ENCODE data around the gene SCFD2. TPM values are rescaled to one million over a fixed set of nuclear protein-coding genes. Genes with fewer than 3 reads are reported as not detected.
A peak's percentile ranks its signal among the peaks of the same experiment; 100 is the strongest.

SCFD2 gene
- total RNA-seq, 1 donor from 2014 or later = 10.7 TPM

DNA sequence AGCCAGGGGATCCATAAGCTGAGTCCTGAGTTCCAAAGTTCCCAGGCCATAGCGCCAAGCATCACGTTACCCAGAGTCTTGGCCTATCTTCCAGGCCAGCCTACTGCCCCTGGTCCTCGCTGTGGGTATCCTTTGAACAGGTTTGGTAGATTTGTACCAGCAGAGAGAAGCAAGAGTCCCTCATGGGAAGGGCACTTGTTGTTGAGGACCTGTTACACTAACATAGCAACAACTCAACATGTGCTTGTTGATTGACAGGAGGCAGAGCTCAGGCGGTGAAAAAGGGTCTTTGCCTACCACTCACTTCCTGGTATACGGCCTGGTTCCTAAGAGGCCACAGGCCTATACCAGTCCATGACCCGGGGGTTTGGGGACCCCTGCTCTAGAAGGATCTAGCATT is 365.3 kb downstream of the SCFD2 start:
- Mint-ChIP-seq H3K9me3 (ENCODE audit: low read depth) (no peaks in the 10 kb centered on the region), H3K27ac (ENCODE audit: unreplicated experiment) (no peak overlapping the region), H3K4me1 (ENCODE audit: low read depth) (peaks cover 30% of the 10 kb centered on the region), H3K4me3 (ENCODE audit: unreplicated experiment) (no peak overlapping the region), H3K27me3 (ENCODE audit: low read depth) (no peaks in the 10 kb centered on the region), H3K36me3 (ENCODE audit: low read depth) (peaks cover 4% of the 10 kb centered on the region)
- DNase-seq (ENCODE audit: low spot score) = no peak
- TF ChIP-seq, protein P1, sequence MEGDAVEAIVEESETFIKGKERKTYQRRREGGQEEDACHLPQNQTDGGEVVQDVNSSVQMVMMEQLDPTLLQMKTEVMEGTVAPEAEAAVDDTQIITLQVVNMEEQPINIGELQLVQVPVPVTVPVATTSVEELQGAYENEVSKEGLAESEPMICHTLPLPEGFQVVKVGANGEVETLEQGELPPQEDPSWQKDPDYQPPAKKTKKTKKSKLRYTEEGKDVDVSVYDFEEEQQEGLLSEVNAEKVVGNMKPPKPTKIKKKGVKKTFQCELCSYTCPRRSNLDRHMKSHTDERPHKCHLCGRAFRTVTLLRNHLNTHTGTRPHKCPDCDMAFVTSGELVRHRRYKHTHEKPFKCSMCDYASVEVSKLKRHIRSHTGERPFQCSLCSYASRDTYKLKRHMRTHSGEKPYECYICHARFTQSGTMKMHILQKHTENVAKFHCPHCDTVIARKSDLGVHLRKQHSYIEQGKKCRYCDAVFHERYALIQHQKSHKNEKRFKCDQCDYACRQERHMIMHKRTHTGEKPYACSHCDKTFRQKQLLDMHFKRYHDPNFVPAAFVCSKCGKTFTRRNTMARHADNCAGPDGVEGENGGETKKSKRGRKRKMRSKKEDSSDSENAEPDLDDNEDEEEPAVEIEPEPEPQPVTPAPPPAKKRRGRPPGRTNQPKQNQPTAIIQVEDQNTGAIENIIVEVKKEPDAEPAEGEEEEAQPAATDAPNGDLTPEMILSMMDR (IDR thresholded peaks at IDR 0.05) = no peak

DNA sequence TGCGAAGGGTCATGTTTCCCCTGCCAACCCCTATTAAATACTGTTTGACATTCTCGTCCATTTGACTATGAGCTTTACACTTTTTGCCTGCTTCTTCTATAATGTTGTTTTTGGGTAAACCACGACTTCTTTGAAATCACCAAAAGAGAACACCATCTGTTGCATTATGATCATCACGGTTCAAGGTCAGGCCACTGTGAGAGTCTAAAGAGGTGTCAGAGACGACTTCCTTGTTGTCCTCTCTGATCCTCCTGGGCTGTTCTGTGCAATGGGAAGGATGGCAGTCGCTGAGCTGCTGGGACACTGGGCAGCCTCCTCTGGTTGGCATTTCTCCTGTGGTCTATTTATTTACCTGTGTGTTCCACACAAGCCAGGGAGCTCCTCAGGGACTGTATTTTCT is 366.2 kb downstream of the SCFD2 start:
- H3K9me3 Mint-ChIP-seq (ENCODE audit: low read depth) = no peaks in the 10 kb centered on the region
- H3K27me3 Mint-ChIP-seq (ENCODE audit: low read depth) = no peaks in the 10 kb centered on the region
- H3K4me3 Mint-ChIP-seq (ENCODE audit: unreplicated experiment) = no peak overlapping the region
- peaks cover 4% of the 10 kb centered on the region for H3K36me3 Mint-ChIP-seq (ENCODE audit: low read depth)
- no peak overlapping the region for H3K27ac Mint-ChIP-seq (ENCODE audit: unreplicated experiment)
- no peak for DNase-seq (ENCODE audit: low spot score)
- H3K4me1 Mint-ChIP-seq (ENCODE audit: low read depth) = peaks cover 32% of the 10 kb centered on the region
- TF ChIP-seq, protein P1 (IDR thresholded peaks at IDR 0.05) = no peak

DNA sequence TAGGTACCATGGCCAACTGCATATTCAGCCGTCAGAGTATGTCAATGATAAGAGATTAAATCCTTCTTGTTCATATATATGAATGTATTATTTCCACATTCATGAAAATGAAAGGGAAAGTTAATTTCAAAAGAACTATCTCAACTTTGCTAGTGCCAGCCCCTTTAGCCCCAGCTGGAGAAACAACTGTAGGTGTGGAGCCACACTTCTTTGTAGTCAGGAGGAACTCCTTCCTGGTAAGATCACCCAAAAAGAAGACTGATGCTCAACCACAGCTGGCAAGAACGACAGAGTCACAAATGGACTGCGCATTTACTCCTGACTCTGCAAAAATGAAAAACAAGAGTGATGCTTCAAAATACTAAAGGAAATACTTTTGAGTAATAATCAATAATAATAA is 367.4 kb downstream of the SCFD2 start:
- Mint-ChIP-seq H3K4me3 (ENCODE audit: unreplicated experiment) (no peak overlapping the region), H3K36me3 (ENCODE audit: low read depth) (peaks cover 4% of the 10 kb centered on the region), H3K9me3 (ENCODE audit: low read depth) (no peaks in the 10 kb centered on the region), H3K27ac (ENCODE audit: unreplicated experiment) (no peak overlapping the region), H3K27me3 (ENCODE audit: low read depth) (no peaks in the 10 kb centered on the region), H3K4me1 (ENCODE audit: low read depth) (peaks cover 25% of the 10 kb centered on the region)
- no peak for DNase-seq (ENCODE audit: low spot score)
- TF ChIP-seq, protein P1 (IDR thresholded peaks at IDR 0.05) = no peak

DNA sequence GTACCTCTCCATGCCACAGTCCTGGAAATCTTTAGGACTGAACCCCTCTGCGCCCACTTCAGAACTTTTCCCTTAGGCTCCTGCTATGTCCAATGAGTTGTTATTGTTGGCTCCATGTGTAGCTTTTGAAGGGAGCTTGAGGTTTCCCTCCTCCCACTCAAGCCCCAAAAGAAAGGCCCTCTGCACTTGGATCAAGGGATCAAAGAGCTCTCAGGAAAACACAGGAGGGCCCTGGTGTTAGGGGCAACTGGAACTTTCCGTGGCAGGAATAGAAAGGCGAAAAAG is 368.8 kb downstream of the SCFD2 start:
- H3K4me1 Mint-ChIP-seq (ENCODE audit: low read depth) = peaks cover 25% of the 10 kb centered on the region
- no peaks in the 10 kb centered on the region for H3K27me3 Mint-ChIP-seq (ENCODE audit: low read depth)
- TF ChIP-seq, protein P1 (IDR thresholded peaks at IDR 0.05) = no peak
- H3K4me3 Mint-ChIP-seq (ENCODE audit: unreplicated experiment) = no peak overlapping the region
- H3K9me3 Mint-ChIP-seq (ENCODE audit: low read depth) = no peaks in the 10 kb centered on the region
- peak overlapping the region; percentile 10 for H3K27ac Mint-ChIP-seq (ENCODE audit: unreplicated experiment)
- H3K36me3 Mint-ChIP-seq (ENCODE audit: low read depth) = peaks cover 4% of the 10 kb centered on the region
- DNase-seq (ENCODE audit: low spot score) = no peak

DNA sequence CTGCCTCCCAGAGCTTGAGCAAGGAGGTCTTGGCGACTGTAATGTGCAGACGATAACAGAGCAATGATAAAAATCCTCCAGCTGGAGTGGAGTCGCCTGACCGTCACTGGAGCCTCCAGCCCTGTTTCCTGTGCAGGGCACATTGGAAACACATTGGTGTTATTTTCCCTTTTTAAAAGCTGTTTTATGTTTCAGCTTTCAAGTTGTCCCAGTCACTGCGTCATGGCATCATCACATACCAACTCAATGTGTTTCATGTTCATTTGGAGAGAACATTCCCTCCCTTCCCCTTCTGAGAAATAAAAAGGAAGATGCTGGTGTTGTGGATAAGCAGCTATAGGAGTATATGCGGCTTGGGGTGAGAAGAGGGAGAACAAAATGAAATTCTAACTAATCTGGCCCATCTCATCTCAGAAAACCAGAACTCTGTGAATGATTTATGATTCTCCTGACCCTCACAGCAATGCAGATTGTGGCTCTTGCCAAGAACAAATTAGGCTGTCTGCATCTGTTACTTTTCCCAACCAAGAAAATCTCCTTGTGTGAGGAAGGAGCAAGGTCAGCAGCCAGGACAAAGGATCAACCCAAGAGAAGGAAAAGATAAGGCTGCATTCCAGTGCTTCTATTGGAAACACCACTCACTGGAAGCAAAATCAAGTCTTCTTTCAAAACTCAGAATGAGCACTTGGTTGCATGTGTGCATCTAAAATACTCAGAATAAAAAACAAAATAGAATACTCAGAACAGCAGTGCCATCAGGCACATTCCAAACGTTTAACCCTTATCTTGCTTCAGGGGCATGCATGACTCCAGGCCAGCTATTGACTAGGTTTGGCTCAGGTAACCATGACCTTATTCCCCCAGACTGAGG is 369.4 kb downstream of the SCFD2 start:
- peak overlapping the region; percentile 73 for H3K27ac Mint-ChIP-seq (ENCODE audit: unreplicated experiment)
- TF ChIP-seq, protein P1 (IDR thresholded peaks at IDR 0.05) = no peak
- H3K27me3 Mint-ChIP-seq (ENCODE audit: low read depth) = no peaks in the 10 kb centered on the region
- peaks cover 25% of the 10 kb centered on the region for H3K4me1 Mint-ChIP-seq (ENCODE audit: low read depth)
- DNase-seq (ENCODE audit: low spot score) = no peak
- peaks cover 4% of the 10 kb centered on the region for H3K36me3 Mint-ChIP-seq (ENCODE audit: low read depth)
- no peaks in the 10 kb centered on the region for H3K9me3 Mint-ChIP-seq (ENCODE audit: low read depth)
- no peak overlapping the region for H3K4me3 Mint-ChIP-seq (ENCODE audit: unreplicated experiment)
